HG03175 (cell line): ENCODE measurements around the gene NAA40.
"Not testable (repeated sequence)": the region's sequence is repeated elsewhere in the genome, so short reads cannot be mapped to it uniquely, and the experiment has no call there.

ENCODE experiments used
- ATAC-seq: cut with Tn5 transposase; IDR thresholded peaks from one replicate; pipeline ENCODE4 v1.9.1; 2021; ENCODE audit warnings: mild to moderate bottlenecking, moderate library complexity; ENCODE audit not compliant: unreplicated experiment

NAA40 gene

GRCh38 chr11:63937713-63938478 is 906 bp upstream of the NAA40 start:
- ATAC-seq, result peak; percentile 15

GRCh38 chr11:63939397-63939891 is 642 bp downstream of the NAA40 start:
- peak; percentile 1 for ATAC-seq

- no peak for ATAC-seq
These were observed 2.0 kb downstream of the NAA40 start for GRCh38 chr11:63940786-63941185.

- ATAC-seq, result no peak
These were observed 3.1 kb downstream of the NAA40 start for GRCh38 chr11:63941901-63942300.

DNA sequence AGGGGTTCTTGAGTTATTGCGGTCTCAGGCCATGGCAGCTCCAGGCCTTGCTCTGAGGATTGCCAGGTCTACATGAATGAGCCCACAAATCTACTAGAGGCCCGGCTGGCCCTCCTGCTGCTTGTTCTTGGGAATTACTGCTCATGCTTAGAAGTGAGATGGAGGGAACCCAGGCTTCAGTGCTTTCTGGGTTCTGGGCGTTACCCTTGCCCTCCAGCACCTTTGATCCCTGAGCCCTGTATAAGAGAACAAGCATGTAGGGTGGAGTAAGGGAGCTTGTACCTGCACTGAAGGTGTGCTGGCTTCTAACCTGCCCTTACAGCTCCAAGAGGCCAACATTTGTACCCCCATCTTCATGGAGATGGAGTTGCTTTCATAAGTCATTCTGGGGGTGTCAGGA is 4.0 kb downstream of the NAA40 start:
- ATAC-seq, result no peak

GRCh38 chr11:63944987-63945386 is 6.2 kb downstream of the NAA40 start:
- no peak for ATAC-seq

GRCh38 chr11:63945477-63946163 is 6.8 kb downstream of the NAA40 start:
- no peak for ATAC-seq

DNA sequence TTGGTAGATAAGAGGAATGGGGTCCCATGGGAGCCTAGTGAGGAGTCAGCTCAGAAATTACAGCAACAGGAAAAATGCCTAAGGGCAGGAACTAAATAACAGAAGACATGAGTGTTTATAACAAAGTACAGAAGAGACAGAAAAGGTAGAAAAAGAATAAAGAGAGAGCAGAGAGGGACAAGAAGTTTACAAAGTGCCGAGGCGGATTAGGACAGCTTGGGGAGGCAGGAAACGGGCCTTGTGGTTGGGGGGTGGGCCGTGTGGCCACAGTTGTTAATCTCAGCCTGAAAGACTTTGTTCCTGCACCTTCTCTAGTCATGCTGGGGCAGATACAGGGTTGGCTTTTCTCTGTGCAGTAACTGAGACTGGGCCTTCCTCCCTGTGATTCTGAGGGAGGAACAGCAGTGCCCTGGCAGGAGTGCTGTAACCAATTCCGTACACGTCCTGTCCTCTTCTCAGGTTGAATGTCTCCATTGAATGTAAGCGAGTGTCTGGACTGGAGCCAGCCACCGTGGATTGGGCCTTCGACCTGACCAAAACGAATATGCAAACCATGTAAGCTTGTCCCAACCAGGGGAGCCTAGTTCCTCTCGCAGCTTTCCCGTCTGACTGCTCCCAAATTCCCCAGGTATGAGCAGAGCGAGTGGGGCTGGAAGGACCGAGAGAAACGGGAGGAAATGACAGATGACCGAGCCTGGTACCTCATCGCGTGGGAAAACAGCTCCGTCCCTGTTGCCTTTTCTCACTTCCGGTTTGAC is 13.2 kb downstream of the NAA40 start:
- no peak for ATAC-seq

DNA sequence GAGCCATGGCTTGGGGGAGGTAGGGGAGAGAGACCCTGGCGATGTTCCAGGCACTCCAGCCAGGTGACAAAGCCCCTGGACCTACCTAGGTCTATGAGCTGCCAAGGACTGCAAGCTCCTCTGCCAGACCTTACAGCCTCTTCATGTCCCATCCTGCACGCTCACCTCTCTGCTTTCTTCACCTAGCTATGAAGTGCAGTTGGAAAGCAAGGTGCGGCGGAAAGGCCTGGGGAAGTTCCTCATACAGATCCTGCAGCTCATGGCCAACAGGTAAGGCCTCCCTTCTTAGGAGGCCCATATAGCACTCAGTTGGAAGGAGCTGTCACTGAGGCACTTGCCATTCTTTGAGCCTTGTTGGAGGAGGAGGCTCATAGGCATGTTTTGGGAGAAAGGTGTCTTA is 13.8 kb downstream of the NAA40 start:
- ATAC-seq, result no peak

GRCh38 chr11:63958008-63958407 is 19.2 kb downstream of the NAA40 start:
- ATAC-seq, result no peak

DNA sequence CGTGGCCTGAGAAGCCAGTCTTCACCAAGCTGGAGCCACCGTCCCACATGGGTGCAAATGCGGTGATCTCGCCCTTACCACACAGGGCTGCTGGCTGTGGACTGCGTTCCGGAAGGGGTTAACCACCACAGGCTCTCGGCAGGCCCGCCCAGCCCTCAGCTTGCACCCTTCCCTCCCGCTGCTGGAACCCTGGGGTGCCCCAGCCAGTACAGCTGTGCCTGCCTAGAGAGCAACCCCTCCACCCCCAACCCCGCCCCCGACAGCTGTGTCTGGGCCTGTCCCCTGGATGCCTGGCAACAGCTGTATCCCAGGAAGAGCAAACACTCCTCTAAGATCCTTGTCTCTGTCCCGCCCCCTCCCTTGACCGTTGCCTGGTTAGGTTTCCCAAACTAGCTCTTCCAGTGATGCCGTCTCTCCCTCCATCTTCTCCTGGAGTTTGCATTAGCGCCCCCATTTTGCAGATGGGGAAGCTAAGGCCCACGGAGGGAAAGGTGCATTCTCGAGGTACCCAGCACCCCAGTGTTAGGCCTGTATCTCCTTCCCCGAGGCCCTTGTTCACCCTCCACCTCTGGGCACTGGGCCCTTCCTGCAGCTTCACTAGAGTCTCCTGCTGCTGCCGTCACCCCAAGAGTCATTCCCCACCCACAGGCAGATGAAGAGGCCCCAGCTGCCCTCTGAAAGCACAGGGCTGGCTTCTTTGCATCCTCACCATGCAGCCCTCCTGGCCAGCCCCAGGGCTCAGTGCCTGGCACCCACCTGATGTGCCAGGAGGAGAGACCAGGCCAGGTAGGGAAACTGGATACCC is 23.0 kb downstream of the NAA40 start:
- ATAC-seq, result no peak

- ATAC-seq, result not testable (repeated sequence)
These were observed 25.1 kb downstream of the NAA40 start for GRCh38 chr11:63963895-63964294.

- no peak for ATAC-seq
These were observed 27.6 kb downstream of the NAA40 start for GRCh38 chr11:63966444-63966843.

- no peak for ATAC-seq
These were observed 30.7 kb downstream of the NAA40 start for GRCh38 chr11:63969461-63969860.

GRCh38 chr11:63970902-63971301 is 32.1 kb downstream of the NAA40 start:
- ATAC-seq, result no peak

DNA sequence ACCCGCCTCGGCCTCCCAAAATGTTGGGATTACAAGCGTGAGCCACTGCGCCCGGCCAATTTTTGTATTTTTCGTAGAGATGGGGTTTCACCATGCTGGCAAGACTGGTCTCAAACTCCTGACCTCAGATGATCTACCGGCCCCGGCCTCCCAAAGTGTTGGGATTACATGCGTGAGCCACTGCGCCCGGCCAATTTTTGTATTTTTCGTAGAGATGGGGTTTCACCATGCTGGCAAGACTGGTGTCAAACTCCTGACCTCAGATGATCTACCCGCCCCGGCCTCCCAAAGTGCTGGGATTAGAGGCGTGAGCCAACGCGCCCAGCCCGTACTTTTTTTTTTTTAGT is 35.1 kb downstream of the NAA40 start:
- not testable (repeated sequence) for ATAC-seq

DNA sequence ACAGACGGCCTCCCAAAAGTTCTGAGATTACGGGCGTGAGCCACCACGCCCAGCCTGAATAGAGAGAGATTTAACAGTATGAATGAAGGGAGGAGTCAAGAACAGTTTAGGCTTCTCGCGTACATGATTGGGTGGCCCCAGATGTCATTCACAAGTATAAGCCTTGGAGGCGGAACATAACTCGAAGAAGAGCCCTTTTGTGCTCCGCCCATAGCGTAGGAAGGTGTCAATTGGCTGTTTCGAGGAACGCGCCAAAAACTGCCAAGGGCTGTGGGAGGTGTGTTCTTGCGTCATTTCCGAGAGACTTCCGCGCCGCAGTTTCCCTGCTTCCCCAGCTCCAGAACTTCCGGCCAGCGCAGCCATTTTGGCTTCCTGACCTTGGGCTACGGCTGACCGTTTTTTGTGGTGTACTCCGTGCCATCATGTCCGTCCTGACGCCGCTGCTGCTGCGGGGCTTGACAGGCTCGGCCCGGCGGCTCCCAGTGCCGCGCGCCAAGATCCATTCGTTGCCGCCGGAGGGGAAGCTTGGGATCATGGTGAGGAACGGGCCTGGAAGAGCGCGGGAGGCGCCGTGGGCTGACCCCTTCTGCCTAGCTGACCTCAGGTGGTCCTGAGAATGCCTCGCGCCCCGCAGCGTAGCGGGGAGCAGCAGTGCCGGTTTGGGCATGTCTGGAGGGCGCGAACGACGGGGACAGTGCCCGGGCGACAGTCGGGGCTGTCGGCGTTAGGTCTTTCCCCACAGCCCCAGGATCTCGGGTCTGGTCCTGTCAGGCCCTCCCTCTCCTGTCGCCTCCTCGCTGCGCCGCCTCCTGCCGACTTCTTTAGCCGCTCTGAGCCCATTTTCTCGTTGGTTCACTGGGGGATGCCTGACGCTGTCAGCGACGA is 35.7 kb downstream of the NAA40 start, which contains the start of gene COX8A:
COX8A (plus strand) TSS at position 362 of the 885 bp plus-strand sequence; CDS start at position 423, 61 bp downstream.
- ATAC-seq, result peak; percentile 98

DNA sequence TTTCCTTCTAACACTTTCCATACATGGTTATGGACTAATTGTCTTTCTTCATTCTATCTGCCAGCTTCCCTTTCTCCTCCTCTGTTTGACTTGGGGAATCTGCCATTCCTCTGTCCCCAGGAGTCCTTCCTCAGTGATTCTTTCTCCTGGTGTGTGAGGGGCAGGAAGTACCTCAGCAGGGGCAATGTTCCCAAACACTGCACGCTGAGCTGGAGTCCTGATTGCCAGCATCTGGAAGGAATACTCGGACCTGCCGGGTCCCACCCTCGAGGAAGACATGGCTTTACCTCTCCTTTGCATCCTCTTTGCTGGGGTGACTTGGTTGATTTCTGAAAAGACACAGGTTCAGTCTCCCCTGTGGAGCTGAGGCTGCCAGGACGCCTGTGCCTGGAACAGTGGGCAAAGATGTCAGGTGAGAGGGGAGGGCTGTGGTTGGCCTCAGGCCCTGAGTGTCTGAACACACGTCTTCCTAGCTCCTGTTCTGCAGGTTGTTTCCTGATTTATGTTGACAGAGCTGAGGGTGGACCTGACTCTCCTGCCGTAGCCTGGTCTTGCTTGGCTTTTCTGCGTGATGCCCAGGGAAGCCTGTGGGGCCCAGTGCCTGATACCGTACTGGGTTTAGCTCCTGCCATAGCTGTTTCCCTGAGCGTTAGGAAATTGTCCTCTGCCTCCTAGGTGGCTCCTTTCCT is 39.9 kb downstream of the NAA40 start:
- ATAC-seq, result no peak

DNA sequence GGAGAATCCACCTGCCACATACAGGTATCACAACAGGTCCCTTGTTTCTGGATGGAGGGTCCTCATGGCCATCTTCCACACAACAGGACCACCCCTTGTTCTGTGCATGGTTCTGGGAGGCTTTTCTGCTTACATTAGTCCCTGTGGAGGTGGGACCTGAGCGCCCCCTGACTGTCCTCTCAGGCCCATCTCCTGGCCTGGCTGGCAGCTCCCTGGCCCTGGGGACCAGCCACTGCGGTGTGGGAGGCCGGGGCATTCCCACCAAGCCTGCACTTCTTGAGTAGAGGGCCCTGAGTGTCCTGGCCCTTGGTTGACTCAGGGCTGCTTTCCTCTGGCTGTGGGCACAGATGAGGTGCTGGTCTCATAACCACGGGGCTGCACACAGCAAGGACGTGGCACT is 40.6 kb downstream of the NAA40 start:
- no peak for ATAC-seq
